HL-60 (cell line): ENCODE data around the gene TMPO.

ENCODE experiments used
- DNase-seq, 2 experiments: peaks; one replicate each; pipeline ENCODE4 v3.0.0-alpha.2; 2010 to 2020; ENCODE audit warnings: low read depth in 1 of 2, low spot score in 1 of 2
- H3K27ac ChIP-seq: fragments of 250-450 bp; sonication (Bioruptor Pico); replicated peaks from 2 replicates; pipeline ENCODE4 v1.5.1; 2020; ENCODE audit warnings: mild to moderate bottlenecking, moderate library complexity
- H3K27me3 ChIP-seq: fragments of 250-450 bp; sonication (Bioruptor Pico); 2 replicates; pipeline ENCODE4 v1.5.1; 2021; ENCODE audit warnings: mild to moderate bottlenecking, moderate library complexity; ENCODE audit not compliant: insufficient read depth, poor library complexity, severe bottlenecking
- H3K4me3 ChIP-seq: replicated peaks from 2 replicates; pipeline ENCODE4 v1.5.1; 2011; ENCODE audit warnings: mild to moderate bottlenecking, control low read depth, low read length; ENCODE audit not compliant: insufficient read depth
- CTCF ChIP-seq: IDR thresholded peaks from one replicate; pipeline ENCODE4 v1.5.1; 2011; ENCODE audit warnings: low read length, control low read depth, inconsistent platforms; ENCODE audit not compliant: insufficient read depth
- GABPA ChIP-seq: IDR thresholded peaks from 2 replicates; pipeline ENCODE4 v1.6.1; 2012; ENCODE audit warnings: low read depth
- POLR2AphosphoS5 ChIP-seq: IDR thresholded peaks from 2 replicates; pipeline ENCODE4 v1.6.1; 2012; ENCODE audit warnings: low read depth
- REST ChIP-seq: IDR thresholded peaks from 2 replicates; pipeline ENCODE4 v1.6.1; 2012; ENCODE audit warnings: low read depth; ENCODE audit not compliant: insufficient replicate concordance
- SPI1 ChIP-seq: IDR thresholded peaks from 2 replicates; pipeline ENCODE4 v1.6.1; 2012; ENCODE audit warnings: low read depth, mild to moderate bottlenecking, borderline replicate concordance

Gene TMPO

GRCh38 chr12:98532687-98533304 lies 17.4 kb downstream of the TMPO start:
- no peak overlapping the region for H3K4me3 ChIP-seq
- H3K27ac ChIP-seq, result no peak overlapping the region
- TF ChIP-seq GABPA, result no peak
- peak; percentile 55 for TF ChIP-seq CTCF
- DNase-seq, result peak in 1 of 2 experiments; percentile 54
- no peaks in the 10 kb centered on the region for H3K27me3 ChIP-seq

- no peak for DNase-seq
- Histone ChIP-seq H3K27ac (no peak overlapping the region), H3K27me3 (no peaks in the 10 kb centered on the region), H3K4me3 (no peak overlapping the region)
- TF ChIP-seq SPI1 (no peak), CTCF (no peak), GABPA (no peak), POLR2AphosphoS5 (no peak; the same call in 1 of the 2 replicates), REST (no peak)
Measured at GRCh38 chr12:98533723-98534251, 18.4 kb downstream of the TMPO start.

- no peak for TF ChIP-seq REST
- no peak for TF ChIP-seq POLR2AphosphoS5
- no peak for TF ChIP-seq SPI1
- no peak overlapping the region for H3K27ac ChIP-seq
Measured at GRCh38 chr12:98538031-98538430, 22.6 kb downstream of the TMPO start.

GRCh38 chr12:98543701-98544100 lies 28.3 kb downstream of the TMPO start:
- Histone ChIP-seq H3K27me3 (no peaks in the 10 kb centered on the region), H3K4me3 (no peak overlapping the region), H3K27ac (no peak overlapping the region)
- TF ChIP-seq SPI1 (peak; percentile 4; the same call in 1 of the 2 replicates), CTCF (no peak)
- no peak for DNase-seq

More at GRCh38 chr12:98538031-98538430, 22.6 kb downstream of the TMPO start:
- no peak for DNase-seq
- no peak overlapping the region for H3K4me3 ChIP-seq
- H3K27me3 ChIP-seq, result no peaks in the 10 kb centered on the region
